Measurements from ENCODE around the gene ADAMTS12. TPM values are rescaled to one million over a fixed set of nuclear protein-coding genes. Genes with fewer than 3 reads are reported as not detected.

Gene ADAMTS12
- polyA plus RNA-seq, result 10 to 100 TPM in 1 of 3 donors, 1 to 10 TPM in 1, under 1 TPM in 1; 0.74 to 17.6 (median 2.4) TPM

GRCh38 chr5:33891788-33892619, at the start of gene ADAMTS12:
Gene ADAMTS12, minus strand, starts transcription at chr5:33891990. Its CDS starts 134 bp downstream, at chr5:33891856.
- no peak within 1 kb of the TSS for H3K27ac ChIP-seq (ENCODE audit: low read depth, low read length)
- WGBS, 3 donors, result 2 to 5% (median 4%) methylated on average over 45 of the region's 45 CpGs

- WGBS, 3 donors, result 74 to 80% (median 78%) methylated on average over 5 of the region's 5 CpGs
- no peak overlapping the region for H3K27ac ChIP-seq (ENCODE audit: low read depth, low read length)
Observed at GRCh38 chr5:33941090-33941489, 49.3 kb upstream of the ADAMTS12 start.

- 70 to 71% (median 71%) methylated on average over 8 of the region's 8 CpGs for WGBS, 3 donors
- H3K27ac ChIP-seq (ENCODE audit: low read depth, low read length), result no peak overlapping the region
Observed at GRCh38 chr5:33939556-33940262, 47.9 kb upstream of the ADAMTS12 start.

GRCh38 chr5:33938881-33939280, 47.1 kb upstream of the ADAMTS12 start:
- H3K27ac ChIP-seq (ENCODE audit: low read depth, low read length), result no peak overlapping the region
- WGBS, 3 donors, result 10 to 25% (median 15%) methylated on average over 15 of the region's 15 CpGs

GRCh38 chr5:33938507-33938796, 46.7 kb upstream of the ADAMTS12 start:
- H3K27ac ChIP-seq (ENCODE audit: low read depth, low read length), result no peak overlapping the region

GRCh38 chr5:33937707-33938506, 46.1 kb upstream of the ADAMTS12 start:
- no peak overlapping the region for H3K27ac ChIP-seq (ENCODE audit: low read depth, low read length)
- 17 to 29% (median 21%) methylated on average over 54 of the region's 54 CpGs for WGBS, 3 donors

More at GRCh38 chr5:33938507-33938796, 46.7 kb upstream of the ADAMTS12 start:
- WGBS, 3 donors, result 15 to 28% (median 27%) methylated on average over 14 of the region's 14 CpGs

- no peak overlapping the region for H3K27ac ChIP-seq (ENCODE audit: low read depth, low read length)
- WGBS, 3 donors, result 26 to 45% (median 39%) methylated on average over 54 of the region's 54 CpGs
Observed at GRCh38 chr5:33937017-33937706, 45.4 kb upstream of the ADAMTS12 start.

- no peak within 1 kb of the TSS for H3K27ac ChIP-seq (ENCODE audit: low read depth, low read length)
- 5 to 10% (median 9%) methylated on average over 45 of the region's 45 CpGs for WGBS, 3 donors
Observed at GRCh38 chr5:33936381-33937016, 44.7 kb upstream of the ADAMTS12 start, which contains the start of gene RXFP3. Gene RXFP3, plus strand, starts transcription at chr5:33936386. Its CDS starts 355 bp downstream, at chr5:33936741.

- WGBS, 3 donors, result 1 to 2% (median 2%) methylated on average over 30 of the region's 30 CpGs
- H3K27ac ChIP-seq (ENCODE audit: low read depth, low read length), result no peak overlapping the region
Observed at GRCh38 chr5:33936004-33936380, 44.2 kb upstream of the ADAMTS12 start.

- WGBS, 3 donors, result 64 to 86% (median 81%) methylated on average over 1 of the region's 1 CpG
- H3K27ac ChIP-seq (ENCODE audit: low read depth, low read length), result no peak overlapping the region
Observed at GRCh38 chr5:33934176-33934575, 42.4 kb upstream of the ADAMTS12 start.

- WGBS, 3 donors, result 83 to 91% (median 88%) methylated on average over 3 of the region's 3 CpGs
- H3K27ac ChIP-seq (ENCODE audit: low read depth, low read length), result no peak overlapping the region
Observed at GRCh38 chr5:33933723-33934169, 42.0 kb upstream of the ADAMTS12 start.

GRCh38 chr5:33931136-33931535, 39.3 kb upstream of the ADAMTS12 start:
- 58 to 85% (median 83%) methylated on average over 5 of the region's 5 CpGs for WGBS, 3 donors
- no peak overlapping the region for H3K27ac ChIP-seq (ENCODE audit: low read depth, low read length)

GRCh38 chr5:33929925-33930690, 38.3 kb upstream of the ADAMTS12 start:
- H3K27ac ChIP-seq (ENCODE audit: low read depth, low read length), result no peak overlapping the region

GRCh38 chr5:33928283-33928682, 36.5 kb upstream of the ADAMTS12 start:
- WGBS, 3 donors, result 61 to 77% (median 73%) methylated on average over 2 of the region's 2 CpGs

More at GRCh38 chr5:33929925-33930690, 38.3 kb upstream of the ADAMTS12 start:
- 78 to 91% (median 88%) methylated on average over 6 of the region's 6 CpGs for WGBS, 3 donors

GRCh38 chr5:33927685-33928084, 35.9 kb upstream of the ADAMTS12 start:
- no peak overlapping the region for H3K27ac ChIP-seq (ENCODE audit: low read depth, low read length)
- WGBS, 3 donors, result 33 to 68% (median 58%) methylated on average over 4 of the region's 4 CpGs

More at GRCh38 chr5:33928283-33928682, 36.5 kb upstream of the ADAMTS12 start:
- no peak overlapping the region for H3K27ac ChIP-seq (ENCODE audit: low read depth, low read length)

GRCh38 chr5:33925278-33925677, 33.5 kb upstream of the ADAMTS12 start:
- no peak overlapping the region for H3K27ac ChIP-seq (ENCODE audit: low read depth, low read length)

- no peak overlapping the region for H3K27ac ChIP-seq (ENCODE audit: low read depth, low read length)
- WGBS, 3 donors, result 77 to 92% (median 84%) methylated on average over 1 of the region's 1 CpG
Observed at GRCh38 chr5:33921002-33921401, 29.2 kb upstream of the ADAMTS12 start.

Measured in adipose tissue (tissue), 3 donors.